Activated CD8-positive, alpha-beta memory T cell treated with anti-CD3 and anti-CD28 coated beads, Interleukin-2, amount 50 U/mL, for 24 hours (primary cell): ENCODE measurements around the gene ALK.

Experiments used
- DNase-seq: peaks from one replicate; pipeline ENCODE4 v3.0.0-alpha.2; 2020; ENCODE audit errors: extremely low read depth

The ALK gene

GRCh38 chr2:29528891-29529520, 392.4 kb downstream of the ALK start:
- DNase-seq, result no peak

- no peak for DNase-seq
Measured at GRCh38 chr2:29528371-29528770, 393.0 kb downstream of the ALK start.

- no peak for DNase-seq
Measured at GRCh38 chr2:29527947-29528346, 393.4 kb downstream of the ALK start.

GRCh38 chr2:29526587-29527586, 394.5 kb downstream of the ALK start:
- DNase-seq, result no peak

GRCh38 chr2:29525921-29526320, 395.5 kb downstream of the ALK start:
- DNase-seq, result no peak

GRCh38 chr2:29524652-29525051, 396.7 kb downstream of the ALK start:
- DNase-seq, result no peak

- DNase-seq, result no peak
Measured at GRCh38 chr2:29522951-29523669, 398.3 kb downstream of the ALK start.

GRCh38 chr2:29520001-29520400, 401.4 kb downstream of the ALK start:
- DNase-seq, result no peak

GRCh38 chr2:29519338-29519925, 402.0 kb downstream of the ALK start:
- no peak for DNase-seq

GRCh38 chr2:29518646-29519337, 402.6 kb downstream of the ALK start:
- no peak for DNase-seq

- DNase-seq, result no peak
Measured at GRCh38 chr2:29518010-29518409, 403.4 kb downstream of the ALK start.

GRCh38 chr2:29517413-29517812, 404.0 kb downstream of the ALK start:
- no peak for DNase-seq

GRCh38 chr2:29516767-29517166, 404.6 kb downstream of the ALK start:
- DNase-seq, result no peak

GRCh38 chr2:29509878-29510277, 411.5 kb downstream of the ALK start:
- no peak for DNase-seq

- DNase-seq, result no peak
Measured at GRCh38 chr2:29509397-29509796, 412.0 kb downstream of the ALK start.

- DNase-seq, result no peak
Measured at GRCh38 chr2:29504746-29505145, 416.6 kb downstream of the ALK start.

- no peak for DNase-seq
Measured at GRCh38 chr2:29502460-29502911, 418.9 kb downstream of the ALK start.

GRCh38 chr2:29497375-29497774, 424.0 kb downstream of the ALK start:
- no peak for DNase-seq

GRCh38 chr2:29496198-29496597, 425.2 kb downstream of the ALK start:
- no peak for DNase-seq

GRCh38 chr2:29495536-29496060, 425.8 kb downstream of the ALK start:
- no peak for DNase-seq

GRCh38 chr2:29495068-29495467, 426.3 kb downstream of the ALK start:
- DNase-seq, result no peak
